ENCODE measurements around the gene GAS2L2.

Gene GAS2L2

GRCh38 chr17:35695613-35696012 is 57.4 kb downstream of the GAS2L2 start:
- DNase-seq (ENCODE audit: low read depth in 3 of 3): no peak

GRCh38 chr17:35694906-35695305 is 58.1 kb downstream of the GAS2L2 start:
- DNase-seq (ENCODE audit: low read depth in 3 of 3): no peak

All from stimulated activated CD4-positive, alpha-beta T cell treated with anti-CD3 and anti-CD28 coated beads, TNF-alpha, amount 100 ng/mL, for 48 hours (primary cell).